ENCODE data around the gene LSM10. TPM values are rescaled to one million over a fixed set of nuclear protein-coding genes. Genes with fewer than 3 reads are reported as not detected.
A peak's percentile ranks its signal among the peaks of the same experiment; 100 is the strongest.

The LSM10 gene
- total and polyA plus RNA-seq, 2 of the 4 experiments (the other 2 are of a cell fraction) = 11.7 to 78.9 TPM

DNA sequence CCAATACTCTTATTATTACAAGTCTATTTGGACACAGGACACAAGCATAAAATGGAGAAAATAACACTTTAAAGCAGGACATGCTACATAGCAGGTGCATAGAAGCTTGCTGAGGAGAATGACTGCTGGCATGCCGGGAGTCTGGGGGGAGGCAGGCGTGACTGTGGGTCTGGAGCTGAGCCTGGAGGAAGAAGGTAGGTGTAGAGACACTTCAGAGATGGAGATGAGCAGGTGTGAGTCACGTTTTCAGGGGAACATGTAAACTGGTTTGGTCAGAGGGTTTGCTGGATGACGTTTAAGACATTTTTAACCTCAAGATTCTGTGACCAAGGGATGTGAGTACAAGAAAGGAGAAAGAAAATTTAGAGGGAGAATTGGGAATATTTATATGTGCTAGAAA, 28.1 kb upstream of the LSM10 start:
- no peak overlapping the region for H2AFZ ChIP-seq (replicated peaks; ENCODE audit: low read length, poor library complexity)
- ATAC-seq (ENCODE audit: low read depth) = no peak
- intact Hi-C loops (cut with micrococcal nuclease) = no loop called here

More for the DNA sequence above, 28.1 kb upstream of the LSM10 start:
- Histone ChIP-seq H4K8ac (ENCODE audit: low read depth in 2 of 2, low read length in 2 of 2) (no peak overlapping the region), H3K23ac (ENCODE audit: low read depth, low read length) (no peak overlapping the region), H4K20me1 (ENCODE audit: insufficient read depth, low read length) (no peaks in the 10 kb centered on the region), H3K36me3 (ENCODE audit: control insufficient read depth, insufficient read depth, low read length) (peaks cover 4% of the 10 kb centered on the region), H3K4me2 (ENCODE audit: low read depth, low read length) (no peak overlapping the region), H3K9ac (ENCODE audit: low read depth, low read length) (no peak overlapping the region), H3K27ac (ENCODE audit: insufficient read depth, low read length) (no peak overlapping the region), H4K5ac (ENCODE audit: low read depth, low read length) (no peak overlapping the region), H3K9me3 (ENCODE audit: control insufficient read depth, insufficient read depth, low read length) (no peaks in the 10 kb centered on the region), H3K4ac (ENCODE audit: low read depth, low read length) (no peak overlapping the region), H3K14ac (replicated peaks; ENCODE audit: low read depth, low read length) (no peak overlapping the region), H2BK15ac (ENCODE audit: low read depth, low read length) (no peak overlapping the region), H3K27me3 (ENCODE audit: control insufficient read depth, insufficient read depth, low read length) (no peaks in the 10 kb centered on the region), H4K91ac (ENCODE audit: insufficient read depth, low read depth, low read length) (no peak overlapping the region), H3K9me1 (ENCODE audit: insufficient read depth, low read length) (no peaks in the 10 kb centered on the region), H3K79me1 (ENCODE audit: low read depth in 1 of 2, low read length in 2 of 2) (no peaks in the 10 kb centered on the region), H3K4me3 (ENCODE audit: insufficient read depth, low read depth, low read length) (no peak overlapping the region), H3K56ac (ENCODE audit: extremely low read depth, insufficient read depth, low read length) (no peak overlapping the region), H2AK5ac (ENCODE audit: low read depth, low read length) (no peak overlapping the region), H3K4me1 (ENCODE audit: control insufficient read depth, insufficient read depth, low read length) (peaks cover 3% of the 10 kb centered on the region; the same call in 1 of the 2 replicates), H3K18ac (ENCODE audit: low read depth, low read length) (no peak overlapping the region), H2AK9ac (replicated peaks; ENCODE audit: low read depth, low read length, poor library complexity) (no peak overlapping the region), H2BK5ac (ENCODE audit: low read depth, low read length, poor library complexity, severe bottlenecking) (no peak overlapping the region), H2BK120ac (ENCODE audit: low read depth, low read length) (no peak overlapping the region), H2BK20ac (ENCODE audit: low read depth, low read length) (no peak overlapping the region)
- peak; percentile 25 for DNase-seq
- 0 out of 2 replicates have a peak, but pooled peaks have one; percentile 5 for TF ChIP-seq BHLHE40 (IDR thresholded peaks at IDR 0.05; ENCODE audit: low read depth, low read length)
- TF ChIP-seq, protein P1, sequence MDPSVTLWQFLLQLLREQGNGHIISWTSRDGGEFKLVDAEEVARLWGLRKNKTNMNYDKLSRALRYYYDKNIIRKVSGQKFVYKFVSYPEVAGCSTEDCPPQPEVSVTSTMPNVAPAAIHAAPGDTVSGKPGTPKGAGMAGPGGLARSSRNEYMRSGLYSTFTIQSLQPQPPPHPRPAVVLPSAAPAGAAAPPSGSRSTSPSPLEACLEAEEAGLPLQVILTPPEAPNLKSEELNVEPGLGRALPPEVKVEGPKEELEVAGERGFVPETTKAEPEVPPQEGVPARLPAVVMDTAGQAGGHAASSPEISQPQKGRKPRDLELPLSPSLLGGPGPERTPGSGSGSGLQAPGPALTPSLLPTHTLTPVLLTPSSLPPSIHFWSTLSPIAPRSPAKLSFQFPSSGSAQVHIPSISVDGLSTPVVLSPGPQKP (IDR thresholded peaks at IDR 0.05; ENCODE audit: borderline replicate concordance, low read depth, low read length) = no peak
- no peak for TF ChIP-seq RCOR1 (IDR thresholded peaks at IDR 0.05; ENCODE audit: insufficient replicate concordance, low read length)
- TF ChIP-seq, protein P2, sequence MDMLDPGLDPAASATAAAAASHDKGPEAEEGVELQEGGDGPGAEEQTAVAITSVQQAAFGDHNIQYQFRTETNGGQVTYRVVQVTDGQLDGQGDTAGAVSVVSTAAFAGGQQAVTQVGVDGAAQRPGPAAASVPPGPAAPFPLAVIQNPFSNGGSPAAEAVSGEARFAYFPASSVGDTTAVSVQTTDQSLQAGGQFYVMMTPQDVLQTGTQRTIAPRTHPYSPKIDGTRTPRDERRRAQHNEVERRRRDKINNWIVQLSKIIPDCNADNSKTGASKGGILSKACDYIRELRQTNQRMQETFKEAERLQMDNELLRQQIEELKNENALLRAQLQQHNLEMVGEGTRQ (IDR thresholded peaks at IDR 0.05; ENCODE audit: low read depth, low read length) = no peak
- no peak for TF ChIP-seq MXI1 (IDR thresholded peaks at IDR 0.05; ENCODE audit: borderline replicate concordance, low read depth, low read length)
- no peak for TF ChIP-seq MAFK (IDR thresholded peaks at IDR 0.05; ENCODE audit: low read depth, low read length)
- no peak for TF ChIP-seq NFE2L2 (IDR thresholded peaks at IDR 0.05; ENCODE audit: low read depth, low read length)
- TF ChIP-seq FOS (IDR thresholded peaks at IDR 0.05; ENCODE audit: low read depth, low read length) = no peak
- ChIA-PET POLR2A (ENCODE audit: unreplicated experiment) (no interaction called here), CTCF (interaction anchor here (1.1 kb wide), 1 partner anchor 57 kb away, joined by 5 read pairs; no protein-coding TSS in a partner anchor)
- WGBS, 2 experiments (ENCODE audit: extremely low coverage in 2 of 2, insufficient read length in 1 of 2) = 73% methylated on average over 3 of the region's 4 CpGs; no CpG with 5 or more reads in 1 of the 2 experiments
- dilution Hi-C loops (cut with HindIII; ENCODE audit: low sequenced_read_pairs, unreplicated experiment) = no loop called here
- in situ Hi-C loops (cut with MboI; ENCODE audit: low sequenced_read_pairs) = no loop called here
- BruUV-seq (replicated peaks) = no TSS peak
